GM19328 (cell line): ENCODE measurements around the gene MX1.

Experiments used
- ATAC-seq: cut with Tn5 transposase; IDR thresholded peaks from one replicate; pipeline ENCODE4 v1.9.1; 2021; ENCODE audit warnings: mild to moderate bottlenecking, moderate library complexity; ENCODE audit not compliant: unreplicated experiment

MX1 gene, protein sequence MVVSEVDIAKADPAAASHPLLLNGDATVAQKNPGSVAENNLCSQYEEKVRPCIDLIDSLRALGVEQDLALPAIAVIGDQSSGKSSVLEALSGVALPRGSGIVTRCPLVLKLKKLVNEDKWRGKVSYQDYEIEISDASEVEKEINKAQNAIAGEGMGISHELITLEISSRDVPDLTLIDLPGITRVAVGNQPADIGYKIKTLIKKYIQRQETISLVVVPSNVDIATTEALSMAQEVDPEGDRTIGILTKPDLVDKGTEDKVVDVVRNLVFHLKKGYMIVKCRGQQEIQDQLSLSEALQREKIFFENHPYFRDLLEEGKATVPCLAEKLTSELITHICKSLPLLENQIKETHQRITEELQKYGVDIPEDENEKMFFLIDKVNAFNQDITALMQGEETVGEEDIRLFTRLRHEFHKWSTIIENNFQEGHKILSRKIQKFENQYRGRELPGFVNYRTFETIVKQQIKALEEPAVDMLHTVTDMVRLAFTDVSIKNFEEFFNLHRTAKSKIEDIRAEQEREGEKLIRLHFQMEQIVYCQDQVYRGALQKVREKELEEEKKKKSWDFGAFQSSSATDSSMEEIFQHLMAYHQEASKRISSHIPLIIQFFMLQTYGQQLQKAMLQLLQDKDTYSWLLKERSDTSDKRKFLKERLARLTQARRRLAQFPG

DNA sequence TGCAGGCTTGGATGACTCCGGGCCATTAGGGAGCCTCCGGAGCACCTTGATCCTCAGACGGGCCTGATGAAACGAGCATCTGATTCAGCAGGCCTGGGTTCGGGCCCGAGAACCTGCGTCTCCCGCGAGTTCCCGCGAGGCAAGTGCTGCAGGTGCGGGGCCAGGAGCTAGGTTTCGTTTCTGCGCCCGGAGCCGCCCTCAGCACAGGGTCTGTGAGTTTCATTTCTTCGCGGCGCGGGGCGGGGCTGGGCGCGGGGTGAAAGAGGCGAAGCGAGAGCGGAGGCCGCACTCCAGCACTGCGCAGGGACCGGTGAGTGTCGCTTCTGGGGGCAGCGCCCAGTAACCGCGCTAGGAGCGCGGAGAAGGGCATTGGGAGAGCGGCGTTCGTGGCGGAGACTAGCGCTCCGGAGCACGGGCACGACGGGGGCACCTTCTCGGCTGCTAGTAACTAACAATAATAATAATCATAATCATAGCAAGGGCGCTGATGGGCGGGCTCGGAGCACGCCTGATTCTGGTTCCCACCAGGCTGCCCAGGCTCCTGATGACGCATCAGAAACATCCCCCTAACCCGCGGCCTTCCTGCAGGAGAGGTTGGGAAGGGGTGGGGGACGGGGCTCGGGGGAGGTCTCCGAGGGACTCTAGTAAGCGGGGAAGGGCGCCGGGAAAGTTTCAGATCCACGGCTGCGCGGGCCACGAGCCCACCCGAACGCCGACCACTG, at the start of gene MX1:
MX1 (plus strand) TSS at position 286 of the 722 bp plus-strand sequence. CDS start 5,832 bp downstream, outside the sequence.
- ATAC-seq = peak; percentile 80

DNA sequence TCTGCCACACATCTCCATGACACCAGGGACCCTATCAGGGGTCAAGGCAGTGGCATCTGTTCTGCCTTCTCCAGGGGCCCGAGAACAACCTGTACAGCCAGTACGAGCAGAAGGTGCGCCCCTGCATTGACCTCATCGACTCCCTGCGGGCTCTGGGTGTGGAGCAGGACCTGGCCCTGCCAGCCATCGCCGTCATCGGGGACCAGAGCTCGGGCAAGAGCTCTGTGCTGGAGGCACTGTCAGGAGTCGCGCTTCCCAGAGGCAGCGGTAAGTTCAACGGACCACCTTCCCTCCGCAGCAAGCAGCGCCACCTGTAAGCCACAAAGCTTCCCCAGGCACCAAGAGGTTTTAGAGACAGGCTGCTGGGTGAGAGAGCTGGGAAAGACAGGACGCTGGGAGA, 48.3 kb upstream of the MX1 start:
- ATAC-seq = no peak

DNA sequence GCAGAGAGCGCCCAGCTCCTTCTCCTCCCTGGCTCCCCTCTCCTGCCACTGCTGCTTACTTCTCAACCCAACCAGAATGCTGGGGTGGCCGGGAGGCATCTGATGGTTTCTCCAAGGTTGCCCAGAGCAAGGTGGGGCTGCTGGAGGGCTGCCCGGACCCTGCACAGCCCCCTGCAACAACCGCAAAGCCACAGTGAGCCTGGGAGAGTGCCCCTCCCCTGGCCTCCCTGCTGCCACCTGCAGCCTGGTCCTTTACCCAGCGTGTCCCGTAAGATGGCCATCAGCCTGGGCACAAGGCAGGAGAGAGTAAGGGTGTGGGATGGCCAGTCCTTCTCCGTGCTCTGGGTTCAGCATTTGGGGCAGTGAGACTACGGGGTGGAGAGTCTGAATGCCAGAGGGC, 47.2 kb upstream of the MX1 start:
- no peak for ATAC-seq

DNA sequence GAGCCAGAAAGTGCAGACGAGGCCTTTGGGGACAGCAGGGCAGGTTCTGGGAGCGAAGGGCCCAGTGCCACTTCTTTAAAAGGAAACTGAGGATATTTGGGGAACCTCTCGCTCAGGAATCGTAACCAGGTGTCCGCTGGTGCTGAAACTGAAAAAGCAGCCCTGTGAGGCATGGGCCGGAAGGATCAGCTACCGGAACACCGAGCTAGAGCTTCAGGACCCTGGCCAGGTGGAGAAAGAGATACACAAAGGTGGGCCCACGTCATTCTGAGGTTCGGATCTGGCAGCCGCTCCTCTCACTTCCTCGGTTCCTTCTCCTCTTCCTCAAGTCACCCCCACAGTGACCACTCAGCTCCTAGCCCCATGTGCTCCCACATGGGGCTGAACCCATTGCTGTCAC, 46.1 kb upstream of the MX1 start:
- ATAC-seq = no peak

DNA sequence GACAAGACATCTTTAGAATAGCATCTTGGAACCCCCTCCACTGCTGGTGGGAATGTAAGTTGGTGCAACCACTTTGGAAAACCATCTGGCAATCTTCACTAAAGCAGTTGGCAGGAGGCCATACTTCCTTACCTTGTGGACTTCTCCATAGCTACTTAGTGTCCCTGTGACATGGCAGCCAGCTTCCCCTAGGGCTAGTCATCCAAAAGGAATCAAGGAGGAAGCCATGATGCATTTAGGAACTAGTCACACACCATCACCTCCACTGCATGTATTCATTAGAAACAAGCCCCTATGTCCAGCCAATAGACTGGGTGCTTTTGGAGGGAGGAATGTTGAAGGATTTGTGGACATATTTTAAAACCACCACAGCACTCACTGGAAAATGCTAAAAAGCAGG, 44.3 kb upstream of the MX1 start:
- ATAC-seq = no peak

DNA sequence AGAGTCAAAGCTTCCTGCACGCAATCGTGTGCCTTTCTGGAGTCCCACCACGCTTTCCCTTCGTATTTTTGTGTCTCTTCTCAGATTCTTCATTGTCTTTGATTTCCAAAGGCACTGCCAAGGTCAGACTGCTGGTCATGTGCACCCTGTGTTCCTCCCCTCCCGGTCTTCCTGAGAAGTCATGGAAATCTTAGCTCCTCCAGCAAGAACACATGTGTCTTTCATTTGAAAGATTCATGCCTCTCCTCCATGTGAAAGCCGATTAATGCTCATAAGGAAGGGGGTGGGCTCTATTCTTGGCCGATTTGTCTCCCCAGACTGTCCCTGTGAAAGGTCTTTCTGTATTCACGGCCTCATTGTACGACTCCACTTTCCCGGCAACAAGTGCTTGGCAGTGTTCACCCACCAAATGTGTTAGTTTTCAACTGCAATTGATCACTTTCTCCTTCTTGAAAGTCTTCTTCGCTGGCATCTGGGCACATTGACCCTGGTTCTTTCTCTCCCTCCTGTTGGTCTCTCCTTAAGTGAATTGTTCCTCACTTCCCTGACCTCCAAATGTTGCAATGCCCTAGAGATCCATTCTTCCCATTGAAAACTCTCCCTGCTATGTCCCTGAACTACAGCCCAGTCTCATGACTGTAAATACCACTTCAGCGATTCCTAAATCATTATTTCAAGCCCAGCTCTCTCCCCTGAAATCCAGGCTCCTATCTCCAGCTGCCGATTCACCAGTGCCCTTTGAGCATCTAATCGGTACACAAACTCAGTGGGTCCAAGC, 38.8 kb upstream of the MX1 start:
- ATAC-seq = no peak

DNA sequence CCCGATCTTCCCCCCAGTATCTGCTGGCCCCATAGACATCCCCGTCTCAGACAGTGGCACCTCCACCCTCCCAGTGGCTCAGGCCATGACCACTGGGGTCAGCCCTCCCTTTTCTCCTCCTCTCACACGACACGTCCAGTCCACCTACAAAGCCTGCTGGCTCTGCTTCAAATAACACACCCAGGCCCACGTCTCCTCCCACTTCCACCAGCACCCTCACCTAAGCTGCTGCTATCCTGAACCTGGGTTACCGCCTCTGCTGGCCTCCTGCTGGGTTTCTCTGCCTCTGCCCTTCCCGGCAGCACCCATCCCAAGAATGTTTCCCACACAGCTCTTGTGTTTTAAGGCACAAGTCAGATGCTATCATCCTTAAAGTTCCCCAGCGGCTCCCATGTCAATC, 38.2 kb upstream of the MX1 start:
- ATAC-seq = no peak

DNA sequence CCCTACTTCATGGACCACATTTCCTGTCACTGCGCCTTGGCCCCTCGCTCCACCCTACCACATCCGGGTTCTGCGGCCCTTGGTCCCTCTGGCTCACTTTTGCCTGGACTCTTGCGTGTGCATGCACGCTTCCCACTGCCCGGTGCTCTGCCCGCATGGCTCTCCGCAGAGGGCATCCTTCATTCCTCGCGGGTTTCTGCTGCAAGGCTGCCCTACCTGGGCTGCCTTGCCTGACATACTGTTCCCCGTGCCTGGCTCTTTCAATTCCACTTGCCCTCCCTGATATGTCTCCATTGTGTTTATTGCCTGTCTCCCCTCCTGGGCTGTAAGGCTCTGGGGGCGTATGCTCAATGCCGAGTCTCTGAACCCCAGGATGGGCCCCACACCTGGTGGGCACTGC, 37.8 kb upstream of the MX1 start:
- ATAC-seq = no peak

DNA sequence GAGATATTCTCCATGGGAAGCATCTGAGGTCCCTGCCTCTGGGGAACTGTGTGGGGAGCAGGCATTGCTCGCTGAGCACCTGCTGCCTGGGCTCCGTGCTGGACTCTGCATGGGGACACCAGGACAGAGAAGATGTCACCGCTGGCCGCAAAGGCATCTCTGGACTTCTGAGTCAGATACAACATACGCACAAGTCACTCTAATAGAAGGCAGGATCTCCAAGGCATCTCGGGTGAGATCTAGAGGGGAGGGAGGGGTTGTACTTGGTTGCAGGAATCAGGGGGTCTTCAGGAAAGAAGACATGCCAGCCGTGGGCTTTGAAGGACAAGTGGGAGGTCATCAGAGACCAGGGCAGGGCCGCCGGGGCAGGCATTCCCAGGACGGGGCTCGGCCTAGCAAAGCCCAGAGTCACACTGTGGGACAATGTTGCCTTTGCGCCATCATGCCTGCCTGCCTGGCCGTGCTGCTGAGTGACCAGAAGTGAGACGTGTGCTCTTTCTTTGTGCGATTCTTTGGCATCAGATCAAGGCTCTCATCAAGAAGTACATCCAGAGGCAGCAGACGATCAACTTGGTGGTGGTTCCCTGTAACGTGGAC, 35.9 kb upstream of the MX1 start:
- ATAC-seq = no peak

DNA sequence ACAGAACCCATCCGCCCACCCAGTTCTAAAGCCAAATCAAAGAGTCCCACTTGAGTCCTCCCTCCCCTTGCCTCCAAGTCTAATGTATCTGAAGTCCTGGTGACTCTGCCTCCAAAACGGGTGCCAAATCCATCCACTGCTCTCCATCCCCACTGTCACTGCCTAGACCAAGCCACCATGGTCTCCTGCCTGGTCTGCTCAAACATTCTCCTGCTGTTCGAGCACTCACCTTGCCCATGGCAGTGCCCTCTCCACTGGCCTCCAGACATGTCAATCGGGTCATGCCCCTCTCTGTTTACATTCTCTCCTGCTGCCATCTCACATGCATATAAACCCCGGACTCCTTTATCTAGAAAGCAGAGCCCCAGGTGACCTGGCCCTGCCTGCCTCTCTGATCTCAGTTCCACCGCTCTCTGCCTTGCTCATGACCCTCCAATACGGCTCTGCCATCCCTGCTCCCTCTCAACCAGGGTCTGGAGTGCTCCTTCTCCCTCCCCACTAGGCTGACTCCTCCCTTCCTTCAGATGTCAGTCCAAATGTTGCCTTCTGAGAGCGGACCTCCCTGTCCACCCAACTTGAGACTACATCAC, 32.1 kb upstream of the MX1 start:
- ATAC-seq = no peak

DNA sequence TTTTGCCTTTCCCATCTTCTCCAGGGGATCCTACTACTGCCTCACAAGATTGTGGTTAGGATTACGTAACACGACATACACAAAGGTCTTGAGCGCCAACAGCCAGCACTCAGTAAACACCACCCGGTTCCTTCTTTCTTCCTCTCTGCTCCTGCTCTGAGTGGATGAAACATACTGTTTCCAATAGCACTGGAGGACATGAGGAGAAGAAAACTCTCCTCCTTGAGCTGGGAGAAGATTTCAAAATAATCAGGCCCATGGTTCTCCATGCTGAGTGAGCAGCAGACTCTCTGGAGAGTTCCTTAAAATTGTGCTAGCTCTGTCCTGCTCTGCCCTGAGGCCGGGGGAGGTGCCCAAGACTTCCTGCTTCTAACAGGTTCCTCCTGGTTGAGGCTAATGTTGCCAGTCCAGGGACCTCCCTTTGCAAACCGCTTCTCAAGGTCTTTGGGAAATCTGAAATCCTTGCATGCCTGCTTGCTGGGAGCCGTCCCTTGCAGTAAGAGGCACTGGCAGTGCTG, 29.4 kb upstream of the MX1 start:
- ATAC-seq = no peak

DNA sequence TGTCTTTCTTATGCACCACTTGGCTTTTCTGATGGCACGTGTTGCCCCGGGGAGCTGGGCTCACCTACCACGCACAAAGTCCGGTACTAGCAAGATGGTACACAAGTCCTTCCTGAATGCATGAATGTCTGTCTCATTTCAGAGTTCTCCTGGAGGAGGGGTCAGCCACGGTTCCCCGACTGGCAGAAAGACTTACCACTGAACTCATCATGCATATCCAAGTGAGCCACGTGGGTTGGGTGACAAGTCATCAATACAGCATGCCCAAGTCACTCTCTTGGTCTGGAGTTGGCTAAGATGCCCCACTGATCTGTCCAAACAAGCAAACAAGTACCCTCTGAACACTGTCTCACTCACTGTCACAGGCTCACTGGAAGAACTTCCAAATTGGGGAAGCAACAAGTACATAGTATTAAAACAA, 28.6 kb upstream of the MX1 start:
- no peak for ATAC-seq

DNA sequence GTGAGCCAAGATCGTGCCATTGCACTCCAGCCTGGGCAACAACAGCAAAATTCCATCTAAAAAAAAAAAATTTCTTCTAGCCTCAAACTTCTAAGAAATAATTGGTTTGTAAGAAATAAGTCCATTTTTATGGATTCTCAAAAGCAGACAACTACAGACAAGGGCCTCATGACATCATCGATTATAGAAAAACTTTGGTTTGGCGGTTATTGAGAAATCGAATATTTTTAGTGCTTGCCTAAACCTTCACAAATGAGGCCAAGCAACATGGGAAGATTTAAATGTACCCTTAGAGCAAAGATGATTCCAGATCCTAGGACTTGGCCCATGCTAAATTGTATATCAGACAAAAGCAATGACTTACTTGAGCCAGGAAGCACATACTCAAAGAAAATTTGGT, 27.8 kb upstream of the MX1 start:
- ATAC-seq = no peak

DNA sequence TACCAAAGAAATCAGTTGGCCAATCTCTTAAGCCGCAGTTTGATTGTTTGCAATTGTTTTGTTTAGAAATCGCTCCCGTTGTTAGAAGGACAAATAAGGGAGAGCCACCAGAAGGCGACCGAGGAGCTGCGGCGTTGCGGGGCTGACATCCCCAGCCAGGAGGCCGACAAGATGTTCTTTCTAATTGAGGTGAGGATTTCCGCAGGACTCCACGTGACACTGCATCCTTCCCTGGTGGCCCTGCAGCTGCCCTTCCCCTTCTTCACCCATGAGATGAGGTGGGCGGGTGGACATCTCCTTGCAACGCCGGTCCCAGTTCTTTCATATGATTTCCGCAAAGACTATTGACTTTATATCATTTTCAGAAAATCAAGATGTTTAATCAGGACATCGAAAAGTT, 27.2 kb upstream of the MX1 start:
- ATAC-seq = no peak

DNA sequence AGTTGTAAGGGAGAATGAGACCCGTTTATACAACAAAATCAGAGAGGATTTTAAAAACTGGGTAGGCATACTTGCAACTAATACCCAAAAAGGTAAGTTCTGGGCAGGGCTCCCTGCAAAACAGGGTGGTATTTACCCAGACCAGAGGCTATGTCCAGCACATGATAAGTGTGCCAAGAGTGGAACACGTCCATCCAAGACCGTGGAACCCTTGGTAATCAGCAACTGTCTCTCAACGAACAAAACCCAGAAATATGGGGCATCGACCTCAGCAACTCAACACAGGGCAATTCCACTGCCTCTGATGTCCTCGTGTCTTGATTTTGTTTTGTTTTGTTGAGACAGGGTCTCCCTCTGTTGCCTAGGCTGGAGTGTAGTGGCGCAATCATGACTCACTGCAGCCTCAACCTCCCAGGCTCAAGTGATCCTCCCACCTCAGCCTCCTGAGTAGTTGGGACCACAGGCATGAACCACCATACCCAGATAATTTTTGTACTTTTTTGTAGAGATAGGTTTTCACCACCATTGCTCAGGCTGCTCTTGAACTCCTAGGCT, 26.7 kb upstream of the MX1 start:
- no peak for ATAC-seq

DNA sequence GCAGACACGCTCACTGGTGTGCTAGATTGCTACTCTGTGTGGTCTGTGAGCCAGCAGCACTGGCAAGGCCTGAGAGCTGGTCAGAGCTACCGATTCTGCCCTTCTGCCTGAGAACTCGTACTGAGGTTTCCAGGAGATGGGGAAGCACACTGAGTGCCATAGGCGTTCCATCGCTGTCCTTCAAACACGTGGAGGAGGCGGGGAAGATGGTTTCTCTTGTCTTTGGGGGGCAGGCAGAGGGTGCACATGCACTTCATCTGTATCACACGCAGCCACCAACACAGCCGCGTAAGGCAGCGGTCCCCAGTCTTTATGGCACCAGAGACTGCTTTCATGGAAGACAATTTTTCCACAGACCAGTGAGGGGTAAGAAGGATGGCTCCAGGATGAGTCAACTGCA, 23.8 kb upstream of the MX1 start:
- no peak for ATAC-seq

DNA sequence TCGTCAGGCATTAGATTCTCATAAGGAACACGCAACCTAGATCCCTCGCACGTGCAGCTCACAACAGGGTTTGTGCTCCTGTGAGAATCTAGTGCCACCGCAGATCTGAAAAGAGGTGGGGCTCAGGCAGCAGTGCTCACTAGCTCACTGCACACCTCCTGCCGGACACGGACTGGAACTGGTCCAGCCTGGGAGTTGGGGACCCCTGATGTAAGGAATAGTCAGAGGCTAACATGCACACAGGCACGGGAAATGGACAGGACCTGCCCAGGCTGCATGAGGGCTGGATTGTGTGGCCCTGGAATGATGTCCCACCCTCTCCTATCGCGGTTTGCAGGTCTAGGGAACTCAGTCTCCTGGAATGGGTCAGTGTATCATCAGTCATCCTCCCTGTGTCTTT, 23.2 kb upstream of the MX1 start:
- ATAC-seq = no peak

DNA sequence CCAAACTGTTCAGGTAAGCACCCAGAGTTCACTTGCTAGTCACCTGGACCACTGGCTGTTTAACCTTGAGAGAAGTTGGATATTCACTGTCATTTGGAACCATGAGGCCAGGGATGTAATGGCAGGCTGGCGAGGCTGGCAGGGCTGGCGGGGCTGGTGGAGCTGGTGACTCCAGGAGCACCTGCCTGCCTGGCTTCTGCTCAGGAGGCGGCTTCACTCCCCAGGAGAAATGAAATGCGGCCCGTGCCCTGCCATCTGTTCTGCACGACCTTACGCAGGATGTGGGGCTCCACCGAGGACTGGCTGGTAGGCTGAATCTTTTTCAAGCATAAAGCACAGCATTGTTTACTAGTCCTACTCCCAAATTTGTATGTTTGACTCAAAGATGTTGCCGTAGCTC, 22.7 kb upstream of the MX1 start:
- no peak for ATAC-seq

DNA sequence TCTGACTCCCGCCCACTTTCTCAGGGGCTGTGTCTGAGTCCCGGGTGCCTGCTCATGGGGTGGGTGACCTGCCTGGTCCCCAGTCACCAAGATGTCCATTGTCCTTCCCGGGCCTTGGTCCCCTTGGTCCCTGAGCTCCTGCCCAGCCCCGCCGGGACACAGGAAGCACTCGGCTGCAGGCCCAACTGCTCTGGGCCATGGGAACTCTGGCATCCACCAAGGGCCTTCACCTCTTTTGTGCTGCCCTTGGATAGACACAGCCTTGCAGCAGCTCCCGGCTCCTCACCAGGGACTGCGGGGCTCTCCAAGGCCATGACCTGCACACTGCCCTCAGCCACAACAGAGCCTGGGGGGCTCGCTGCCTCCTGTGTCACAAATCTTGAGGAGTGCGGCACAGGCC, 22.1 kb upstream of the MX1 start:
- ATAC-seq = no peak

DNA sequence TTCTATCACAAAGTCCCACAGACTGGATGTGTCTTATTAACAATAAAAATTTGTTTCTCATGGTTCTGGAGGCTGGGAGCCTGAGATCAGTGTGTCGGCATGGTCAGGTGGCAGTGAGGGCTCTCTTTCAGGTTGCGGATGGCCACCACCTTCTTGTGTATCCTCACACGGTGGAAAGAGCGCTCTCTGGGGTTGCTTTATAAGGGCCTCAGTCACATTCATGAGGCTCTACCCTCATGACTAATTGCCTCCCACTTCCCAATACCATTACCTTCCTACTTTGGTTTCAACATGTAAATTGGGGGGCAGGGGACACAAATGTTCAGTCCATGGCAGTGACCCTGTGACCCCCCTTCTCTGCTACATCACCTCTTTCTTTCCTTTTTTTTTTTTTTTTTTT, 20.7 kb upstream of the MX1 start:
- no peak for ATAC-seq
